Sigmoid colon (tissue), 7 donors: Measurements from ENCODE around the gene ARHGAP42. TPM values are rescaled to one million over a fixed set of nuclear protein-coding genes. Genes with fewer than 3 reads are reported as not detected.

Experiments
- DNase-seq: peaks from one replicate; pipeline ENCODE4 v3.0.0-alpha.2; 2019
- H3K27ac ChIP-seq, 4 donors: fragments of 200-600 bp; sonication (generic); one replicate each; pipeline ENCODE4 v1.5.1; 2016 to 2019; ENCODE audit warnings: mild to moderate bottlenecking in 1 of 4
- H3K27me3 ChIP-seq, 3 donors: fragments of 200-600 bp; sonication (generic); one replicate each; pipeline ENCODE4 v1.5.1; 2019; ENCODE audit warnings: mild to moderate bottlenecking in 1 of 3
- H3K36me3 ChIP-seq, 4 donors: fragments of 200-600 bp; sonication (generic); one replicate each; pipeline ENCODE4 v1.5.1; 2016 to 2019
- H3K4me1 ChIP-seq, 4 donors: fragments of 200-600 bp; sonication (generic); one replicate each; pipeline ENCODE4 v1.5.1; 2017 to 2019
- H3K4me3 ChIP-seq, 4 donors: fragments of 200-600 bp; sonication (generic); one replicate each; pipeline ENCODE4 v1.5.1; 2017 to 2019; ENCODE audit warnings: mild to moderate bottlenecking in 2 of 4, moderate library complexity in 1 of 4
- H3K9me3 ChIP-seq, 4 donors: fragments of 200-600 bp in 3 of 4; sonication (generic) in 3 of 4; one replicate each; pipeline versions ENCODE4 v1.5.1 to v1.6.1; 2013 to 2019
- CTCF ChIP-seq, 4 experiments: fragments of 450-650 bp in 3 of 4; fragments of 200-600 bp in 1 of 4; IDR thresholded peaks; one replicate each; pipeline ENCODE4 v1.5.1; 2016 to 2019; ENCODE audit warnings: antibody characterized with exemption in 4 of 4, mild to moderate bottlenecking in 3 of 4, moderate library complexity in 2 of 4
- EP300 ChIP-seq, 4 donors: sonication (generic); formaldehyde crosslinking; IDR thresholded peaks; one replicate each; pipeline ENCODE4 v1.6.1; 2017; ENCODE audit warnings: antibody characterized with exemption in 4 of 4
- POLR2A ChIP-seq, 2 donors: fragments of 450-650 bp; IDR thresholded peaks; one replicate each; pipeline ENCODE4 v1.6.1; 2016; ENCODE audit warnings: antibody characterized with exemption in 2 of 2, mild to moderate bottlenecking in 2 of 2, moderate library complexity in 2 of 2
- POLR2AphosphoS5 ChIP-seq, 4 donors: sonication (generic); formaldehyde crosslinking; IDR thresholded peaks; one replicate each; pipeline ENCODE4 v1.6.1; 2017; ENCODE audit warnings: antibody characterized with exemption in 4 of 4
- WGBS, 2 donors: extraction: QIAGEN DNeasy Blood & Tissue Kit; methylation state at CpG; one replicate each; pipeline ENCODE4 v1.1.7; 2013; 5-methylcytosine and 5-hydroxymethylcytosine counted together
- intact Hi-C: fragments of 100-400 bp; cut with DNase I; formaldehyde crosslinking; loops from one replicate; pipeline ENCODE4 v1.15.1; 2023
- polyA plus RNA-seq, 3 donors: library from polyadenylated mRNA; stranded (reverse); fragments of 200-250 nt; gene quantifications; one replicate each; pipeline ENCODE4 v1.2.3, GENCODE V29; 2013
- total RNA-seq, 4 donors: library from RNA; depleted of rRNA; stranded (reverse); fragments of >200 nt; gene quantifications; one replicate each; pipeline ENCODE4 v1.1.0, GENCODE V29; 2016
- donor health status: healthy with polysubstance abuse.
- donor health status: Bipolar disorder and iron deficiency.
- donor health status: healthy.

Gene ARHGAP42
- total and polyA plus RNA-seq, 7 donors, result 4.2 to 16.9 (median 6.4) TPM

- Histone ChIP-seq H3K27ac (peak overlapping the region in 2 of 4 donors; percentile 30 to 33), H3K27me3 (no peaks in the 10 kb centered on the region), H3K9me3 (no peaks in the 10 kb centered on the region), H3K4me3 (no peak overlapping the region), H3K4me1 (peaks cover 0 to 15% (median 8%) of the 10 kb centered on the region in 4 donors), H3K36me3 (no peaks in the 10 kb centered on the region)
- TF ChIP-seq EP300 (IDR thresholded peaks at IDR 0.05) (no peak), CTCF (IDR thresholded peaks at IDR 0.05) (no peak), POLR2AphosphoS5 (IDR thresholded peaks at IDR 0.05) (no peak), POLR2A (IDR thresholded peaks at IDR 0.05) (no peak)
- WGBS, 2 donors, result 17 to 42% methylated on average over 4 of the region's 4 CpGs
- DNase-seq, result no peak
- intact Hi-C loops, result no loop called here
Measured at GRCh38 chr11:100849009-100849900, 162.2 kb downstream of the ARHGAP42 start.

- Histone ChIP-seq H3K27ac (no peak overlapping the region), H3K9me3 (no peaks in the 10 kb centered on the region), H3K36me3 (no peaks in the 10 kb centered on the region), H3K27me3 (no peaks in the 10 kb centered on the region), H3K4me1 (peaks cover 0 to 15% (median 8%) of the 10 kb centered on the region in 4 donors), H3K4me3 (no peak overlapping the region)
- no peak for DNase-seq
- intact Hi-C loops, result no loop called here
- no peak for TF ChIP-seq POLR2AphosphoS5 (IDR thresholded peaks at IDR 0.05)
- TF ChIP-seq POLR2A (IDR thresholded peaks at IDR 0.05), result no peak
- TF ChIP-seq CTCF (IDR thresholded peaks at IDR 0.05), result no peak
- 68 to 74% methylated on average over 4 of the region's 4 CpGs for WGBS, 2 donors
Measured at GRCh38 chr11:100849901-100850235, 162.8 kb downstream of the ARHGAP42 start.

- peaks cover 0 to 15% (median 8%) of the 10 kb centered on the region in 4 donors for H3K4me1 ChIP-seq
- WGBS, 2 donors, result 79 to 89% methylated on average over 4 of the region's 4 CpGs
- no peak for TF ChIP-seq POLR2AphosphoS5 (IDR thresholded peaks at IDR 0.05)
- TF ChIP-seq POLR2A (IDR thresholded peaks at IDR 0.05), result no peak
Measured at GRCh38 chr11:100851147-100851546, 164.1 kb downstream of the ARHGAP42 start.

GRCh38 chr11:100851584-100852152 is 164.6 kb downstream of the ARHGAP42 start:
- Histone ChIP-seq H3K27ac (no peak overlapping the region), H3K9me3 (no peaks in the 10 kb centered on the region), H3K4me1 (peaks cover 0 to 15% (median 8%) of the 10 kb centered on the region in 4 donors), H3K36me3 (no peaks in the 10 kb centered on the region), H3K27me3 (no peaks in the 10 kb centered on the region), H3K4me3 (no peak overlapping the region)
- TF ChIP-seq EP300 (IDR thresholded peaks at IDR 0.05), result no peak
- TF ChIP-seq POLR2AphosphoS5 (IDR thresholded peaks at IDR 0.05), result no peak
- TF ChIP-seq POLR2A (IDR thresholded peaks at IDR 0.05), result no peak
- no peak for TF ChIP-seq CTCF (IDR thresholded peaks at IDR 0.05)
- DNase-seq, result no peak
- intact Hi-C loops, result no loop called here
- WGBS, 2 donors, result 43 to 86% methylated on average over 5 of the region's 5 CpGs

More at GRCh38 chr11:100851147-100851546, 164.1 kb downstream of the ARHGAP42 start:
- no peak for DNase-seq
- intact Hi-C loops, result no loop called here
- Histone ChIP-seq H3K36me3 (no peaks in the 10 kb centered on the region), H3K27ac (no peak overlapping the region), H3K9me3 (no peaks in the 10 kb centered on the region), H3K27me3 (no peaks in the 10 kb centered on the region), H3K4me3 (no peak overlapping the region)

GRCh38 chr11:100855466-100856067 is 168.5 kb downstream of the ARHGAP42 start:
- DNase-seq, result no peak
- no peaks in the 10 kb centered on the region for H3K4me1 ChIP-seq
- peak in 3 of 4 experiments; percentile 37 to 46 (median 46) for TF ChIP-seq CTCF (IDR thresholded peaks at IDR 0.05)
- TF ChIP-seq POLR2AphosphoS5 (IDR thresholded peaks at IDR 0.05), result no peak
- TF ChIP-seq POLR2A (IDR thresholded peaks at IDR 0.05), result no peak
- H3K36me3 ChIP-seq, result no peaks in the 10 kb centered on the region
- H3K9me3 ChIP-seq, result no peaks in the 10 kb centered on the region
- WGBS, 2 donors, result 4 to 6% methylated on average over 1 of the region's 1 CpG
- no peaks in the 10 kb centered on the region for H3K27me3 ChIP-seq
- H3K27ac ChIP-seq, result no peak overlapping the region
- no peak overlapping the region for H3K4me3 ChIP-seq
- intact Hi-C loops, result loop anchor here (1.0 to 5.0 kb wide), 2 partner anchors 173 to 278 kb away; no protein-coding TSS in a partner anchor
